NCI-H446 (cell line): ENCODE data around the gene CLDN24.

Experiments
- DNase-seq, 2 experiments: peaks; one replicate each; lab custom pipeline; 2025; lab: John Stamatoyannopoulos, UW

CLDN24 gene

DNA sequence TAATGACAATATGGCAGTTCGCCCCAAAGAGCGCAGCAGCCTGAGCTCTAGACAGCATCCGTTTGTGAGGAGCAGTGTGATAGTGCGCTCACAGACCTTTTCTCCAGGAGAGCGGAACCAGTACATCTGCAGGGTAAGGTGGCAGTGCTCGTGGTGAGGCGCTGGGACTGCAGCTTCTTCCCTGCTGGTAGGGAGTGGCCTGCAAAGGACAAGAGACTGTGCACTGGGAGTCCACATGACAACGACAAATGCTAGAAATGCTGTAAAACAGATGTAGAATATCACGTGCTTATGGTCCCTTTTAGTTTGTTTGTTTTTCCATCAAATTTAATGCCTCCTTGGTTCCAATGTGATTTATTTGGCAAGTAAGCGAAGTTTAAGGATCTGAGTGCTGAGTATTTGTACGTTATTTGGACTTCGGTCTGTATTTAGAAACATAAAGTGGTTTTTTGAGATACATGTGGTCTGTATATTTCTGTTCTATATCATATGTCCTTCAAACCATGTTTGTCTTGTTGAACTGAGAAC is 37.9 kb downstream of the CLDN24 start:
- no peak for DNase-seq

DNA sequence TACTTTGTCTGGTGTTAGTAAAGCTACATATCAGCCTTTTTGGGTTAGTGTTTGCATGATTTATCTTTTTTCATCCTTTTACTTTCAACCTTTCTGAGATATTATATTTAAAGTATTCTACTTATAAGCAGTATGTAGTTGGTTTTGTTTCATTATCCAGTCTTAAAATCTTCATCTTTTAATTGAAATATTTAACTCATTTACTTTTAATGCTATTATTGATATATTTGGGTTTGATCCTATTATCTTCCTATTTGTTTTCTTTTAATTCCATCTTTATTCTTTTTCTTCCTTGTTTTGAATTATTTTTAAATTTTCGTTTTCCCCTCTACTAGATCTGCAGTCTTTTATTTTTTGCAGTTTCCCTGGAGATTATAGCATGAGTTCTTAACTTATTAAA is 46.1 kb downstream of the CLDN24 start:
- DNase-seq = no peak

- DNase-seq = no peak
Measured at GRCh38 chr4:183272384-183272783, 49.8 kb downstream of the CLDN24 start.
